ENCODE measurements around the gene ZDHHC5.

DNA sequence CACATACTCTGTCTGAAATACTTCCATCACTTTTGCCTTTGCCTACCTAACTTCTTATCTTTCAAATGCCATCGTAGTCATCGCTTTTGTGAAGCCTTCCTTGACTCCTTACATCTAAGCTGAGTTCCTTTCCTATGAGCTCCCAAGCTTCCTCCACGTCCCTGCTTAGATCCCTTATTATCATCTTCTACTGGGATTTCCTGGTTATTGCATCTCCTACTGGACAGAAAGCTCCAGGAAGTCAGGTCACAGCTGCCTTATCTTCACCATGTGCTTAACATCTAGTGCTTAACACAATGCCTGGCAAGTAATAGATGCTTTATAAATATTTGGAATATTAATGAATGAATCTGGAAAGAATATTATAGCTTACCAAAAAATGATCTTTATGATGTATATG, 24.1 kb upstream of the ZDHHC5 start:
- TF ChIP-seq POLR2A (IDR thresholded peaks at IDR 0.05; ENCODE audit: low read depth) (no peak), EP300 (IDR thresholded peaks at IDR 0.05) (no peak), POLR2AphosphoS5 (IDR thresholded peaks at IDR 0.05) (no peak)
- TF ChIP-seq, protein P1, sequence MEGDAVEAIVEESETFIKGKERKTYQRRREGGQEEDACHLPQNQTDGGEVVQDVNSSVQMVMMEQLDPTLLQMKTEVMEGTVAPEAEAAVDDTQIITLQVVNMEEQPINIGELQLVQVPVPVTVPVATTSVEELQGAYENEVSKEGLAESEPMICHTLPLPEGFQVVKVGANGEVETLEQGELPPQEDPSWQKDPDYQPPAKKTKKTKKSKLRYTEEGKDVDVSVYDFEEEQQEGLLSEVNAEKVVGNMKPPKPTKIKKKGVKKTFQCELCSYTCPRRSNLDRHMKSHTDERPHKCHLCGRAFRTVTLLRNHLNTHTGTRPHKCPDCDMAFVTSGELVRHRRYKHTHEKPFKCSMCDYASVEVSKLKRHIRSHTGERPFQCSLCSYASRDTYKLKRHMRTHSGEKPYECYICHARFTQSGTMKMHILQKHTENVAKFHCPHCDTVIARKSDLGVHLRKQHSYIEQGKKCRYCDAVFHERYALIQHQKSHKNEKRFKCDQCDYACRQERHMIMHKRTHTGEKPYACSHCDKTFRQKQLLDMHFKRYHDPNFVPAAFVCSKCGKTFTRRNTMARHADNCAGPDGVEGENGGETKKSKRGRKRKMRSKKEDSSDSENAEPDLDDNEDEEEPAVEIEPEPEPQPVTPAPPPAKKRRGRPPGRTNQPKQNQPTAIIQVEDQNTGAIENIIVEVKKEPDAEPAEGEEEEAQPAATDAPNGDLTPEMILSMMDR (IDR thresholded peaks at IDR 0.05): no peak

Measured in esophagus muscularis mucosa (tissue), 4 donors.